IPS DF 6.9 (cell line): ENCODE results near the gene SMYD5.
A peak's percentile ranks its signal among the peaks of the same experiment; 100 is the strongest.
"Not testable (repeated sequence)": the region's sequence is repeated elsewhere in the genome, so short reads cannot be mapped to it uniquely, and the experiment has no call there.

ENCODE experiments used
- DNase-seq: peaks from one replicate; pipeline ENCODE4 v3.0.0-alpha.2; 2013; ENCODE audit warnings: low read depth, low spot score
- H3K27ac ChIP-seq: one replicate; pipeline ENCODE4 v1.5.1; 2013; ENCODE audit warnings: low read length, control low read depth
- H3K27me3 ChIP-seq: 2 replicates; pipeline ENCODE4 v1.6.1; 2013; ENCODE audit warnings: mild to moderate bottlenecking, low read length; ENCODE audit not compliant: control insufficient read depth, insufficient read depth
- H3K36me3 ChIP-seq: 2 replicates; pipeline ENCODE4 v1.6.1; 2013; ENCODE audit warnings: low read length; ENCODE audit not compliant: control insufficient read depth, insufficient read depth
- H3K4me1 ChIP-seq: 2 replicates; pipeline ENCODE4 v1.6.1; 2013; ENCODE audit warnings: low read length; ENCODE audit not compliant: control insufficient read depth, insufficient read depth
- H3K4me3 ChIP-seq: 2 replicates; pipeline ENCODE4 v1.5.1; 2013; ENCODE audit warnings: mild to moderate bottlenecking, low read length
- H3K9me3 ChIP-seq: 2 replicates; pipeline ENCODE4 v1.6.1; 2013; ENCODE audit warnings: low read length, inconsistent platforms; ENCODE audit not compliant: control insufficient read depth, insufficient read depth
- WGBS: extraction: QIAGEN DNeasy Blood & Tissue Kit; methylation state at CpG from one replicate; pipeline ENCODE4 v1.1.7; 2013; ENCODE audit warnings: mixed read lengths, missing lambda C conversion rate; ENCODE audit not compliant: insufficient read length, insufficient coverage; 5-methylcytosine and 5-hydroxymethylcytosine counted together

SMYD5 gene

GRCh38 chr2:73214120-73215035 is at the start of gene SMYD5:
Gene SMYD5, plus strand, starts transcription at chr2:73214245. Its CDS starts 22 bp downstream, at chr2:73214267.
- no peaks in the 10 kb centered on the region; the same call in 1 of the 2 replicates for H3K36me3 ChIP-seq
- peaks cover 2% of the 10 kb centered on the region; the same call in 1 of the 2 replicates for H3K4me1 ChIP-seq
- H3K4me3 ChIP-seq = peak within 1 kb of the TSS; percentile 86
- no peak for DNase-seq
- WGBS = no CpG with 5 or more reads among the region's 64 CpGs
- H3K27me3 ChIP-seq = no peaks in the 10 kb centered on the region
- no peak within 1 kb of the TSS for H3K27ac ChIP-seq
- no peaks in the 10 kb centered on the region for H3K9me3 ChIP-seq

GRCh38 chr2:73165978-73166377 is 48.1 kb upstream of the SMYD5 start:
- no CpG with 5 or more reads among the region's 11 CpGs for WGBS
- H3K4me3 ChIP-seq, DNase-seq: not testable (repeated sequence)

GRCh38 chr2:73166813-73167212 is 47.2 kb upstream of the SMYD5 start:
- not testable (repeated sequence) for H3K4me1 ChIP-seq, H3K27ac ChIP-seq, H3K27me3 ChIP-seq, H3K36me3 ChIP-seq, DNase-seq, H3K4me3 ChIP-seq, H3K9me3 ChIP-seq
- no CpG with 5 or more reads among the region's 8 CpGs for WGBS

More at GRCh38 chr2:73165978-73166377, 48.1 kb upstream of the SMYD5 start:
- not testable (repeated sequence) for H3K27ac ChIP-seq, H3K4me1 ChIP-seq, H3K27me3 ChIP-seq, H3K36me3 ChIP-seq, H3K9me3 ChIP-seq

- H3K9me3 ChIP-seq, H3K36me3 ChIP-seq, H3K27me3 ChIP-seq: not testable (repeated sequence)
Observed at GRCh38 chr2:73168348-73168747, 45.7 kb upstream of the SMYD5 start.

GRCh38 chr2:73170341-73170740 is 43.7 kb upstream of the SMYD5 start:
- H3K36me3 ChIP-seq, H3K4me1 ChIP-seq, H3K9me3 ChIP-seq, H3K27ac ChIP-seq, DNase-seq, H3K4me3 ChIP-seq: not testable (repeated sequence)
- H3K27me3 ChIP-seq = peaks cover 17% of the 10 kb centered on the region
- no CpG with 5 or more reads among the region's 7 CpGs for WGBS

More at GRCh38 chr2:73168348-73168747, 45.7 kb upstream of the SMYD5 start:
- DNase-seq, H3K27ac ChIP-seq, H3K4me3 ChIP-seq, H3K4me1 ChIP-seq: not testable (repeated sequence)

GRCh38 chr2:73172963-73173362 is 41.1 kb upstream of the SMYD5 start:
- no peak overlapping the region for H3K4me3 ChIP-seq
- WGBS = 100% methylated on average over 2 of the region's 6 CpGs
- peaks cover 7% of the 10 kb centered on the region for H3K4me1 ChIP-seq
- H3K27ac ChIP-seq = no peak overlapping the region
- H3K27me3 ChIP-seq = peaks cover 32% of the 10 kb centered on the region
- no peaks in the 10 kb centered on the region for H3K36me3 ChIP-seq
- no peaks in the 10 kb centered on the region for H3K9me3 ChIP-seq
- no peak for DNase-seq

GRCh38 chr2:73173781-73174180 is 40.3 kb upstream of the SMYD5 start:
- Histone ChIP-seq H3K4me1 (peaks cover 8% of the 10 kb centered on the region), H3K27me3 (peaks cover 32% of the 10 kb centered on the region), H3K4me3 (no peak overlapping the region), H3K9me3 (no peaks in the 10 kb centered on the region), H3K36me3 (no peaks in the 10 kb centered on the region), H3K27ac (no peak overlapping the region)
- no CpG with 5 or more reads among the region's 7 CpGs for WGBS
- DNase-seq = no peak

- Histone ChIP-seq H3K36me3 (no peaks in the 10 kb centered on the region), H3K27ac (no peak overlapping the region), H3K9me3 (no peaks in the 10 kb centered on the region), H3K4me3 (no peak overlapping the region), H3K27me3 (peaks cover 32% of the 10 kb centered on the region), H3K4me1 (peaks cover 8% of the 10 kb centered on the region)
- no CpG with 5 or more reads among the region's 10 CpGs for WGBS
- DNase-seq = no peak
Observed at GRCh38 chr2:73174244-73174643, 39.8 kb upstream of the SMYD5 start.

- Histone ChIP-seq H3K4me1 (peaks cover 8% of the 10 kb centered on the region), H3K27ac (no peak overlapping the region), H3K9me3 (no peaks in the 10 kb centered on the region), H3K4me3 (peak overlapping the region; percentile 47; the same call in 1 of the 2 replicates), H3K27me3 (peaks cover 32% of the 10 kb centered on the region), H3K36me3 (no peaks in the 10 kb centered on the region)
- DNase-seq = no peak
- no CpG with 5 or more reads among the region's 25 CpGs for WGBS
Observed at GRCh38 chr2:73174941-73175662, 38.9 kb upstream of the SMYD5 start.

- Histone ChIP-seq H3K27ac (no peak overlapping the region), H3K4me1 (peaks cover 8% of the 10 kb centered on the region), H3K9me3 (no peaks in the 10 kb centered on the region), H3K27me3 (peaks cover 32% of the 10 kb centered on the region), H3K4me3 (peak overlapping the region; percentile 47), H3K36me3 (no peaks in the 10 kb centered on the region)
- DNase-seq = no peak
- no CpG with 5 or more reads among the region's 59 CpGs for WGBS
Observed at GRCh38 chr2:73175663-73176204, 38.3 kb upstream of the SMYD5 start.
